CD4-positive, alpha-beta T cell treated with Interferon alpha-2 for 1 hour (primary cell): ENCODE results near the gene RNF19B.
A peak's percentile ranks its signal among the peaks of the same experiment; 100 is the strongest.
"Not testable (repeated sequence)": the region's sequence is repeated elsewhere in the genome, so short reads cannot be mapped to it uniquely, and the experiment has no call there.

ENCODE experiments used
- DNase-seq, 2 donors: peaks; one replicate each; pipeline ENCODE4 v3.0.0-alpha.2; 2020 to 2022

Gene RNF19B, protein sequence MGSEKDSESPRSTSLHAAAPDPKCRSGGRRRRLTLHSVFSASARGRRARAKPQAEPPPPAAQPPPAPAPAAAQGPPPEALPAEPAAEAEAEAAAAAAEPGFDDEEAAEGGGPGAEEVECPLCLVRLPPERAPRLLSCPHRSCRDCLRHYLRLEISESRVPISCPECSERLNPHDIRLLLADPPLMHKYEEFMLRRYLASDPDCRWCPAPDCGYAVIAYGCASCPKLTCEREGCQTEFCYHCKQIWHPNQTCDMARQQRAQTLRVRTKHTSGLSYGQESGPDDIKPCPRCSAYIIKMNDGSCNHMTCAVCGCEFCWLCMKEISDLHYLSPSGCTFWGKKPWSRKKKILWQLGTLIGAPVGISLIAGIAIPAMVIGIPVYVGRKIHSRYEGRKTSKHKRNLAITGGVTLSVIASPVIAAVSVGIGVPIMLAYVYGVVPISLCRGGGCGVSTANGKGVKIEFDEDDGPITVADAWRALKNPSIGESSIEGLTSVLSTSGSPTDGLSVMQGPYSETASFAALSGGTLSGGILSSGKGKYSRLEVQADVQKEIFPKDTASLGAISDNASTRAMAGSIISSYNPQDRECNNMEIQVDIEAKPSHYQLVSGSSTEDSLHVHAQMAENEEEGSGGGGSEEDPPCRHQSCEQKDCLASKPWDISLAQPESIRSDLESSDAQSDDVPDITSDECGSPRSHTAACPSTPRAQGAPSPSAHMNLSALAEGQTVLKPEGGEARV

DNA sequence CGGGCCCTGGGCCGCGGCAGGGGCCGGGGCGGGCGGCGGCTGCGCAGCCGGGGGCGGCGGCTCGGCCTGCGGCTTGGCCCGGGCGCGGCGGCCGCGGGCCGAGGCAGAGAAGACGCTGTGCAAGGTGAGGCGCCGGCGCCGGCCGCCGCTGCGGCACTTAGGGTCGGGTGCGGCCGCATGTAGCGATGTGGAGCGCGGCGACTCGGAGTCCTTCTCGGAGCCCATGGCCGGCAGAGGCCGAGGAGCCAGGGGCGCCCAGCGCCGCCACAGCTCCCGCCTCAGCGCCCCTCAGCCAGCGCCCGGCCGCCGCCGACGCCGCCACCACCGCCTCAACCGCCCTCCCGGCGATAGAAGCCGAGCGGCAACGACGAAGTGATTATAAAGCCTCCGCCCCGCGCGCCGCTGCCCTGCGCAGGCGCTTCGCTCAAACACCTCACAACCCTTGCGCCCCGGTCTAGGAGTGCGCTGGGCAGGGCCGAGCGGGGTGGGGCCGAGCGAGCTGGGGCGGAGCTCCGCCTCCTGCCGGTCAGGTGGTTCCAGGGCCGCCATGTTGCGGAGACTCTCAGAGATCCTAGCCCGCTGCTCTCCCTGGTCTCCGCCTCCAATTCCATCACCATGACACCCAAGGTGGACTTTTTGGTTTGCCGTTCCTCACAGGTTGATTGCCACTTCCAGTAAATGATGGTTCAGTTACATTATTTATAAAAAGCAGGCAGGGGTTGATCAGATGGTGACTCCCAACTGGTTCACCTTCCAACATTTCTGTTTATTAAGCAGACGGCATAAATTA, at the start of gene RNF19B:
RNF19B (minus strand) TSS at position 349 of the 790 bp plus-strand sequence; CDS start at position 225, 124 bp downstream.
- DNase-seq = peak; percentile 97

DNA sequence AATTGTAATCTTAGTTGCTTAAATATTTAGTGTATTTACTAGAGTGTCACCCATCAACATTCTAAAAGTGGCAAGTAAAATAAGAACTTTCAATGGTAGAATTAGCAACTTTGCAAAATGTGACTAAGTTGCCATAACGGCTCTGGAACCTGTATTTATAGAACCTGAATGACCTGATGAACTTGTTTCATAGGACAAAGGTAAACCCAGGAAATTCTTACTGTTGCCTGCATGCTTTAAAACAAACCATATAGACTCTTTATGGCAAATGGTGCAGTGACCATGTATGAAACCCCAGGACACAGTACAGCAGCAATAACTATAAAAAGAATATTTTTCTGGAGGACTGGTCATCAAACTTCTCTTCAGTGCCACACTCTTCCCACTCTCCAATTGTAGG, 49.2 kb upstream of the RNF19B start:
- no peak for DNase-seq

DNA sequence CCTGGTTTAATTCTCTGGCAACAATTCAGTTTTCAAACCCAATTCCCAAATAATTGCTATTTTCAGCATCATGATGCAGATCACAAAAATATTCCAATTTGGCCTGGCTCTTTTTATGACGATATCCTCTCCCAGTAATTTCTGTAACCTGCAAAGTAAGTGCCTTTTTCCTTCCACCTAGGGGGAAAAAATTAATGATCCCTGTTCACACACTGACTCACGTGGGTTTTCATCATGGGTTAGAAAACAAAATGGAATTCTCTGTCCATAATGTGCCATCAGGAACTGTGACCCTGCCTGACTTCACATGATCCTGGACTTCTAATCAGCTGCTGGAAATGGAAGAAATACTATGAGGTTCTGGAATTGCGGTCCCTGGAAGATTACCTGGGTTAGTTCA, 47.6 kb upstream of the RNF19B start:
- DNase-seq = no peak

DNA sequence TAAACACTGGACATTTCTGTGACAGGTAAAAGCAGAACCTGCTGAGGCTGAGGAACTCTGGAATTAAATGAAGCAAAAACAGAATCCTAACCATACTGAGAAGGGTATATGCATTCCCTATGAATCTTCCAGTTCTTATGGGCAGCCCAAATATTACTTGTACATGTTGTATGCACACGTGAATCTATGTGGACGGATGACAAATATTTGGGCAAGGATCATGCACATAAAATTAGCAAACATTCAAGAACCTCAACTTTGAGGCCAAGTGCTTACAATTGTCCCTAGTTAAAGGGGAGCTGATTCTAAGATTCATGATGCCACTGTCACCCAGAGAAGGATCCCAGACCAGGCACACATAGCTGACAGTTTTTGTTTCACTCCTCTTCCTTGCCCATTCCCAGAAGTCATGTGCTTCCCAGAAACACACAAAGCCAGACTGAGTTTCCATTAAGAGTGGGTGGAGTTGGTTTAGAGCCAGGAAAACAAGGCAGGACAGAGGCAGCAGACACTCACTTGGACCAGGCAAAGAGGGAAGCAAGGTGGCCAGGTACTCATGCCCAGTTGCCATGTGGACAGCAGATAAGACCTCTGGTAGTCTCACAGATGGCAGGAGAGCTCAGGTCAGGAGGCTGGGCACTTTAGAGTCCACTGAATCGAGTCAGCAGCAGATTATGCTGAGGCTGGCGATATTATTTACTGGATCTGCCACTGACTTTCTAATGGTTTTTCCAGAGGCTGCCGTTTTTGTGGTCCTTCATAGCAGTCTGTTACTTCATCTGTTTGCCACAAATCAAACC, 46.5 kb upstream of the RNF19B start:
- no peak for DNase-seq

DNA sequence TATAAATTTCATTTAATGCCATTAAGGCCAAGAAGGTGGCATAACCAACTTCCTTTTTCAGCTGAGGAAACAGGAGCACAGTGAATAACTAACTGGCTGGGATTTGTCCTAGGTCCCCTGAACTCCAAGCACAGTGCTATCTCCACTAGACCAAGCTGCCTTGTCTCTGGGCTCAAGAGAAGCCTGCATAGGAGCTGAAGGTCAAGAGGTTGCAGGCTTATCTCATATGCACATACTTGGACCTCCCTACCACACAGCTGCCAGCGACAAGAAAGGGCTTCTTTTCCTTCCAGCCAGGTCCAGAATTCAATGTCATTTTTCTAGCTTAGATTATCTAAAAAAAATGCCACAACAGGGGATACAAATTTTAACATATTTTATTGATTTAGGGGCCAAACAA, 45.0 kb upstream of the RNF19B start:
- DNase-seq = no peak

DNA sequence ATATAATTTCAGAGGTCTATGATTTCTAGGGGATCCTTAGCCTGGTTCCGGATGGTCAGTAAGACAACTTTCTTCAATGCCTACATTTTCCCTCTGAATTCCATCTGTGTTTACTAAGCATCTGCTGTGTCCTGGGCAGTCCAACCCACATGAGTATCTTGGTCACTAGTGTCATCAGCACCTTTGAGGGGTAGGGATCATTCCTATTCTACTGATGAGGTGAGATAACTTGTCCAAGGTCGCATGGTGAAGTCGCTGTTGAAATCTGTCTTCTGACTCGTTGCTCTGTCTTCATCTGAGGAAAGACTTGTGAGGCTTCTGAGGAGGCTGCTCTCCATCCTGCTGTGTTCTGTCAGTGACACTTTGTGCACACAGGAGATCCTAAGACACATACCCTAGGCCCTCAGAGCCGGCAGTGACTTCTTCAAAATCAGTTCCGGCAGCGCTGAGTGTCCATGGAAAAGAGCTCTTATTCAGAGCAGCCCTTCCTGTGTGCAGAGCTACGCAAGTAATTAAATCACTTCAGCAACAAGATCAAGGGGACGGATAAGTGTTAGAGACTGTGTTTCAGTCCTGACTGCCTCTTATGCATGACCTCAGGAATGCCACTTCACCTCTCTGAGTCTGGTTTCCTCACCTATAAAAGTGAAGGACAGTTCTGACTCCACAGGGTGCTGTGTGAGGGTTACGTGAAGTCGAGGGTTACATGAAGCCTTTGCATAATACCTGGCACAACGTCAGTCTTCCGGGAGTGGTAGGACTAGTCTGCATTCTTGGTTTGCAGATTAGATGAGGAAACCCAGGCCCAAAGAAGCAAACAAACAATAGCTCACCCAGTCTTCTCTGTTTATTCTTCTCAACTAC, 43.7 kb upstream of the RNF19B start:
- DNase-seq = no peak

DNA sequence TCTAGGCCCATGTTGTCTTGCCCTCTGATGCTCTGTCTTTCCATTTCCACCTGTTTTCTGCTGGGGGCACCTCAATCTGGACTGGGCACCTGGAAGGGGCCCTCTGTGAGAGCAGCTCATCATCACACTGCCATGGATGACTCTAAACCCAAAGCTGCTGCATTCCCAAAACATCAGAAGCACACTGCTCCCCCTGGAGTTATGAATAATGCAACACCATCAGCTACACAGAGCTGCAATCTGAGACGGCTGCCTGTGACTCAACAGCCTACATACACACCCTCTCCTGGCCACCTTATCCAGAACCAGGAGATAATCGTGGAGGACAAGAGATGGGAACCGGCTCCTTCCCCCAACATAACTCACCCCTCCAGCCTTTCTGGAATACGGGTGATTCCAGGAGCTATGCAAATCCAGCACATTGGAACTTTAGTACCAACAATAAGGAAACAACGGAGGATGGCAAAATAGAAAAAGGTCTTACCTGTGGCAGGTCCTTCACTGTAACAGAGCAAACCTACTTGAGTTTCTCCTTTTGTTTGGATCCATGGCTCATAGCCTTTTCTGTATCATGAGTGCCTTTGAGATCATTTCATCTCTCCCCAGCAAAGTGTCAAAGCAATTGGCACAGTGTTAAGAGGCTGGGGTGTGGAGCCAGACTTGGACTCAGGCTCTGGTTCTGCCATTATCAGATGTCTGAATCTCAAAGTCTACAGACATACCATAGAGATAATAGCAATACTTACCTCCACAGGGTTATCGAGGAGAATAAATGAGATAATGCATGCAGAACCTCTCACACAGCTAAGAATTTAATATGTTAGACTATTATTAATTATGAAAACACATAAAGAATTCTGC, 42.8 kb upstream of the RNF19B start:
- peak; percentile 39 to 45 for DNase-seq

DNA sequence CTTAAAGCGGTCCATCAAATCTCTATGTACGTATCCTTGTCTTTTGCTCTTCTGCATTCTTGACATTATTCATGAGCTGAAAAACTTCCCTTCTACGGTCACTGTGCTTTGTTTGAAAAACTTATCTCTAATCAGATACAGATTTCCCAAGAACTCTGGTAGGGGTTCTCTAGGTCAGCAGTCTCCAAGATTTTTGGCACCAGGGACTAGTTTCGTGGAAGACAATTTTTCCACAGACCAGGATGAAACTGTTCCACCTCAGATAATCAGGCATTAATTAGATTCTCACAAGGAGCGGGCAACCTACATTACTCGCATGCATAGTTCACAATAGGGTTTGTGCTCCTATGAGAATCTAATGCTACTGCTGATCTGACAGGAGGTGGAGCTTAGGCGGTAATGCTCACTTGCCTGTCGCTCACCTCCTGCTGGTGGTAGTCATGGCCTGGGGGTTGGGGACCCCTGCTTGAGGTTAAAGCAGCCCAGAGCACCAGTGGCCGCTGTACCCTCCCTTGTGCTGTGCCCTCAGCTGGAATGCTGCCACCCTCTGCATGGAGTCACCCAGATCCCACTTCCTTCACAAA, 41.3 kb upstream of the RNF19B start:
- no peak for DNase-seq

DNA sequence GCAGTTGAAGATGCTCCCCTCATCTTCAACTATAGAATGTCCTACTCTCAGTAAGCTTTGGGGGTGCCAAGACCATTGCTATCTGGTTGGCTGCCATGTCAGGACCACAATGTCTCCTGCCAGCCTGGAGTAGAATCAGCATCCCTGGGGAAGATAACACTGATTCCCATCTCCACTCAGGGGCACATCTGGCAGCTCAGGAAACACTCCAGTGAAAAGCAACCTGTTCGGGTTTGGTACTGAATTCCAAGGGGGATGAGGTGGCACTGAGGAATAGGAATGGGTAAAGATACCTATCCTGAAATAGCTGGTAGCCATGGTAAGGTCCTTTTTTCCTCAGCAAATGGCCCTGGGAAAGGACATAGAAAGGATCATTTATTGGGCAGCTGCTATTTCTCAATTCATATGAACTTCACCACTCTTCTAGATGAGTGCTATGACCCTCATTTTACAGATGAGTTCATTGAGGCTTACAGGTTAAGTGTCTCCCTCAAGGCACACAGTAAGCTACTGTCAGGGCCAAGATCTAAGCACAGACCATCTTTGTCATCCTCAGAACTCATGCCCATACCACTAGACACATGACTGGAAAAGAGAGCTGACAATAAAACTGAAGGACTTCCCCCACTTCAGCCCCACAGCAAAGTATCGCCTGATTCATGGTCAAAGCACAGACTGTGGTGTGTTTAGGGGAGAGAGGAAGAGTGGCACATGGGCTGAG, 40.7 kb upstream of the RNF19B start:
- DNase-seq = no peak

DNA sequence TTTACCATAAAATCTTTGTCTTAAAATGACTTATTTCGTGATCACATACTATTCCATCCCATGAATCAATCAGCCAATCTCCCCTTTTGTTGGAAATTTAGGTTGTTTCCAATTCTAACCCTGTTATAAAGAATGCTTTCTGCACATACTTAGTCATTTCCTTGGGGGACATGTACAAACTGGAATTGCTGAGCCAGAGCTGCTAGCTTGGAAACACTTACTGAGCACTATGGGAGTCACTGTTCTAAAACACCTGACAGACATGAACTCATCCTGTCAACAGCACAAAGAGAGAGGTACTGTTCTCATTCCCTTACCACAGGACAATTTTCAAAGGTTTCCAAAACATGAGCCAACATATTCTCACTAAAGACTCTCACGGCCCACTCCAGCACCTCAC, 40.0 kb upstream of the RNF19B start:
- DNase-seq = no peak

DNA sequence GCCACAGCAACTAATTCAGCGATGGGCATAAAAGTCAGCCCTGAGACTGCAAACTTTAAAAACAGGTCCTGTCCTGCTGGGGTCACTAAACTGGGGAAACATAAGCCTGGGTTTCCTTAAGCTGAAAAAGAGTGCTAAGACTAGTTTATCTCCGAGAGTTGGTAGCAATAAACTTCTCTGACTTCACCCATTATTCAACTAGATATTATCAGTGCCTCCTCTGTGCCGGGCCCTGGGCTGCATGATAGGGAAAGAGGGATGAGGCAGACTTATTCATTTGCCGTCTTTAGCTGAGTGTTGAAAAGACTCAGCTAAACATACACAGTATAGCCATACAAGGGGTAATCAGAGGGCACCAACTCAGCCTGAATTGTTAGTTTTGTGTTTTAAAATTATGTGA, 39.0 kb upstream of the RNF19B start:
- no peak for DNase-seq

DNA sequence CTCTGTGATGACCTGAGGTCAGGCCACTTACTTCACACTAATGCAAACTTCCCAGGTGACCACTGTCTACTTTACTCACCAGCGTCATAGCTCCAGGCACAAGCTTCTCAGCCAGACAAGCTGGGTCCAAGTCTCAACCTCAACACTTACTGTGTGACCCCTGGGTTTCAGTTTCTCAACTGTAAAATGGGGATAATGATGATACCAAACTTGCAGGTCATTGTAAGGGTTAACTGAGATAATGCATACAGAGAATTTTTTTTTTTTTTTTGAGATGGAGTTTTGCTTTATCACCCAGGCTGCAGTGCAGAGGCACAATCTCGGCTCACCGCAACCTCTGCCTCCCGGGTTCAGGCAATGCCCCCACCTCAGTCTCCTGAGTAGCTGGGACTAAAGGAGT, 37.4 kb upstream of the RNF19B start:
- no peak for DNase-seq

DNA sequence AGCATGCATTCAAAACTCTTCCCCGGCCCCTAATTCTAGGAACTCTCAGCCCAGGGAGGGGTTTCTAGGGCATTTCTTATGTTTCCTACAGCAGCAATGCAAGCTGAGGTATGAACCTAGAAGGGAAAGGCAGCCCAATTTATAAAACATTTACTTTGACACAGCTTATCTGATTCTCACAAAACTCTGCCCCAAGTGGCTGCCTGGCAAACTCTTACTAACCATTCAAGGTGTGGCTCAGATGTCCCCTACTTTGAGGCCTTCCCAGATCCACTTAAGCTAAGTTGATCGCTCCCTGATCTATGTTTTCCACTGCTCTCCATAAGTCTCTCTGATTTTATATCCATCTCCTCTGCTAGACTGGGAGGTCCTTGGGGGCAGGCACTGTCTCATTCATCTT, 36.7 kb upstream of the RNF19B start:
- DNase-seq = no peak

DNA sequence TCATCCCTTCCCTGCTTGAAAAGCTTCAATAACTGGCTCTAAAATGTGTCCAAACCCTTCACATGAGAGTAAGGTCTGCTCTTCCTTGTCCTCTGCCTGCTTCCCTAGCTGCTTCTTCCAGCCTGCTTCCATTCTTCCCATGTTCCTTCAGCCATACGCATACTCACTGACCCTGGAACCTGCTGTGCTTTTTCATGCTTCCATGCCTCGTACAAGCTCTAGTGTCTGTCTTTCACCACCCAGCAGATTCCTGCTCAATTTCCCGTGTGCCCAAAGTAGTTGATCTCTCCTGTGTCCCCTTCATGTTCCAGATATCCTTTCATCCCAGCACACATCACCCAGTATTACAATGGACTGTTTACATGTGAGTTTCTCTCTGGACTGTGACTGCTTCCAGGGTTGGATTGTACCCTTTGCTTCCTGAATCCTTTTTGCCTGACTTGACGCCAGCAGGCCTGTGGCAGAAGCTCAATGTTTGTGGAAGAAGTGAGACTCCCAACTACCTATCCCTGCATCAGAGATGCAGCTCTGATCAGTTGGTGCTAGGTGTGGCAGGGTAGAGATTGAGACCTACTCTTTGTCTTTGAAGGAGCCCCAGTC, 35.9 kb upstream of the RNF19B start:
- no peak for DNase-seq

DNA sequence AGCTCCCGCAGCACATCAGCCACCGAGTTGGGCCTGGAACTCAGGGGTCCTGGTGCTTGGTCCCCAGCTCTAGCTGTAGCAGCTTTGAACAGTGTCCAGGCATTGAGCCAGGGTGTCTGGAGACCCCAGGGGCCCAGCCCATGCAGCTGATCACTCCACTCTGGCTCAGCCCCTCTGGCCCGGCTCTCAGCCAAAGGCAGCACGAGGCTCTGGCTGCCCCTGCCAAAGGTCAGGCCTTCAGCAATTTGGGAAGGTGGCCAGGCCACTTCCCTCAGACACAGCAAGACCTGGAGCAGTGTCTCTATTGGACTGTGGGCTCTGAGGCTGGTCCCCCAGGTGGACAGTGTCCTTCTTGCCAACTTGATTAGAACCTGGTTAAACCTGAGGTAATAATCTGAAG, 34.4 kb upstream of the RNF19B start:
- no peak for DNase-seq

DNA sequence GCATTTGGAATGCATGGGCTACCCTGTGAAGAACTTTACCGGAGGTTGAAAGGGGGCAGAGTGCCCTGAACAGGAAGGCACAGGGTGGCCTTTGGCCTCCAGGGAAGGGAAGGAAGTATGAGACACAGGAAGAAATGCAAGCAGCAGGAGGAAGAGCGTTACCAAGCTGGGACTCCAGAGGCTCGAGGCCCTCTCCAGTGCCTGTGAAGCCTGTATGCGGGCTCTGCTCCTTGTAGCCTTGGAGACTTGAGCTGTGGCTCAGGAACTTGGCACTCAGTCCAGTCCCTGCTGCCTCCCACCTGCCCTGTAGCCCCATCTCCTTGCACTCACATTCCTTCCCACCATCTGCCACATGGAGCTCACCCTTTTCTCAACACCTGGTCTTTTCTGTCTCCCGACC, 33.5 kb upstream of the RNF19B start:
- peak in 1 of 2 donors; percentile 14 for DNase-seq

DNA sequence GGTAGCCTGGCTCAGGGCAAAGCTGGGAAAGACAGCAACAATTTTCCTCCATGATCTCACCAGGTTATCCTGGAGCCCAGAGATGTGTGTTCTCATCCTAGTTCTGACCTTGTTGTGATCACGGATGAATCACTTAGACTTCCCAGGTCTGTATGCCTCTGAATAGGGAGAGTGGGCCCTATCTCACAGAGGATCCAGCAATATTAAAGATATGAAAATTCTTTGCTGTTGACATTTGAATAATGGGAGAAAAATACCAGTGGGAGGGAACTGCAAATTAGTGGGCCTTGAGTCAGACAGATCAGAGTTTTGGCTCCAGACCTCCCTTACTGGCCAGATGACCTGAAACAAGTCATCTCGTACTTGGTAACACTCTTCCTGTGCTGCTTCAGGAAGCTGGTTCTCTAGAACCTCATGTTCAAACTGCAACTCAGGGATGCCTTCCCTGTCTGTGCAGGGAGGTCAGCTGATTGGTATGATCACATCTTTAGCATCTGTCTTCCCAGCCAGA, 32.8 kb upstream of the RNF19B start:
- DNase-seq = no peak

DNA sequence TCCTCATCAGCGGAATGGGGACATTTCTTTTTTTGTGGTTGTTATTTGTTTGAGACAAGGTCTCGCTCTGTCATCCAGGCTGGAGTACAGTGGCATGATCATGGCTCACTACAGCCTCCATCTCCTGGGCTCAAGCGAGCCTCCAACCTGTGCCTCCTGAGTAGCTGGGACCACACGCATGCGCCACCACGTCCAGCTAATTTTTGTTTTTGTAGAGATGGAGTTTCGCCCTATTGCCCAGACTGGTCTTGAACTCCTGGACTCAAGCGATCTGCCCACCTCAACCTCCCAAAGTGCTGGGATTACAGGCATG, 28.7 kb upstream of the RNF19B start:
- not testable (repeated sequence) for DNase-seq
